Caco-2 (cell line): ENCODE measurements around the gene CDA. TPM values are rescaled to one million over a fixed set of nuclear protein-coding genes. Genes with fewer than 3 reads are reported as not detected.

ENCODE experiments used
- BruUV-seq: library from RNA; stranded (reverse); fragments of 400-500 nt; replicated peaks from 2 replicates; lab custom pipeline; 2021; lab: Mats Ljungman, UMichigan
- CTCF ChIA-PET: fragments of 300-600 bp; sonication (Branson Sonifier 250); formaldehyde crosslinking; loops from one replicate; lab custom pipeline; 2022; ENCODE audit warnings: antibody characterized with exemption; lab: Charles Lee
- POLR2A ChIA-PET: fragments of 300-600 bp; sonication (Branson Sonifier 250); formaldehyde crosslinking; loops from one replicate; lab custom pipeline; 2022; ENCODE audit warnings: antibody characterized with exemption; lab: Charles Lee
- DNase-seq, 2 experiments: peaks; one replicate each; pipeline versions ENCODE4 v3.0.0 to v3.0.0-alpha.2; 2020 to 2022
- H3K27me3 ChIP-seq: replicated peaks from 2 replicates; pipeline ENCODE4 v1.6.0; 2011; ENCODE audit warnings: low read length; ENCODE audit not compliant: control insufficient read depth, insufficient read depth
- H3K36me3 ChIP-seq: 2 replicates; pipeline ENCODE4 v1.5.1; 2011; ENCODE audit warnings: low read length; ENCODE audit not compliant: control insufficient read depth, insufficient read depth
- H3K4me1 ChIP-seq: fragments of 250-450 bp; sonication (Bioruptor Pico); 2 replicates; pipeline ENCODE4 v1.5.1; 2020; ENCODE audit warnings: mild to moderate bottlenecking
- H3K4me3 ChIP-seq: 2 replicates; pipeline ENCODE4 v1.5.1; 2011; ENCODE audit warnings: low read depth, mild to moderate bottlenecking, control low read depth, low read length
- H3K9me3 ChIP-seq: fragments of 250-450 bp; sonication (Bioruptor Pico); 2 replicates; pipeline ENCODE4 v1.5.1; 2020; ENCODE audit warnings: mild to moderate bottlenecking, moderate library complexity
- H3K27ac Mint-ChIP-seq: one replicate; pipeline ENCODE4 v1.8.0; 2022; ENCODE audit warnings: mixed read lengths; ENCODE audit not compliant: unreplicated experiment
- H3K27me3 Mint-ChIP-seq: one replicate; pipeline ENCODE4 v1.8.0; 2022; ENCODE audit warnings: mixed read lengths; ENCODE audit not compliant: insufficient read depth, unreplicated experiment
- H3K36me3 Mint-ChIP-seq: one replicate; pipeline ENCODE4 v1.8.0; 2022; ENCODE audit warnings: mild to moderate bottlenecking, mixed read lengths; ENCODE audit not compliant: insufficient read depth, unreplicated experiment
- H3K4me1 Mint-ChIP-seq: one replicate; pipeline ENCODE4 v1.8.0; 2022; ENCODE audit warnings: low read depth, mixed read lengths; ENCODE audit not compliant: unreplicated experiment
- H3K4me3 Mint-ChIP-seq: one replicate; pipeline ENCODE4 v1.8.0; 2022; ENCODE audit warnings: mild to moderate bottlenecking, moderate library complexity, mixed read lengths; ENCODE audit not compliant: unreplicated experiment
- H3K9me3 Mint-ChIP-seq: one replicate; pipeline ENCODE4 v1.8.0; 2022; ENCODE audit warnings: mixed read lengths; ENCODE audit not compliant: unreplicated experiment
- intact Hi-C: fragments of 100-400 bp; cut with micrococcal nuclease; formaldehyde crosslinking; loops from one replicate; pipeline ENCODE4 v1.10.0; 2022; ENCODE audit not compliant: unreplicated experiment
- total RNA-seq: library from RNA; stranded (reverse); gene quantifications from 2 replicates; pipeline ENCODE4 v1.2.3, GENCODE V29; 2022
- TF ChIP-seq, protein P1 (sequence below), 2 experiments: fragments of 200-600 bp in 1 of 2; IDR thresholded peaks; 1 replicate in 1 of 2; 2 replicates in 1 of 2; pipeline versions ENCODE4 v1.5.1 to v1.8.0; 2011 to 2022; ENCODE audit warnings: antibody characterized with exemption in 1 of 2, control low read depth in 1 of 2, inconsistent platforms in 1 of 2, low read depth in 1 of 2, low read length in 1 of 2, mild to moderate bottlenecking in 1 of 2, moderate library complexity in 1 of 2; ENCODE audit not compliant: insufficient read depth in 1 of 2, severe bottlenecking in 1 of 2, unreplicated experiment in 1 of 2

Gene CDA
- total RNA-seq, 1 experiment from 2014 or later = 0.95 TPM

DNA sequence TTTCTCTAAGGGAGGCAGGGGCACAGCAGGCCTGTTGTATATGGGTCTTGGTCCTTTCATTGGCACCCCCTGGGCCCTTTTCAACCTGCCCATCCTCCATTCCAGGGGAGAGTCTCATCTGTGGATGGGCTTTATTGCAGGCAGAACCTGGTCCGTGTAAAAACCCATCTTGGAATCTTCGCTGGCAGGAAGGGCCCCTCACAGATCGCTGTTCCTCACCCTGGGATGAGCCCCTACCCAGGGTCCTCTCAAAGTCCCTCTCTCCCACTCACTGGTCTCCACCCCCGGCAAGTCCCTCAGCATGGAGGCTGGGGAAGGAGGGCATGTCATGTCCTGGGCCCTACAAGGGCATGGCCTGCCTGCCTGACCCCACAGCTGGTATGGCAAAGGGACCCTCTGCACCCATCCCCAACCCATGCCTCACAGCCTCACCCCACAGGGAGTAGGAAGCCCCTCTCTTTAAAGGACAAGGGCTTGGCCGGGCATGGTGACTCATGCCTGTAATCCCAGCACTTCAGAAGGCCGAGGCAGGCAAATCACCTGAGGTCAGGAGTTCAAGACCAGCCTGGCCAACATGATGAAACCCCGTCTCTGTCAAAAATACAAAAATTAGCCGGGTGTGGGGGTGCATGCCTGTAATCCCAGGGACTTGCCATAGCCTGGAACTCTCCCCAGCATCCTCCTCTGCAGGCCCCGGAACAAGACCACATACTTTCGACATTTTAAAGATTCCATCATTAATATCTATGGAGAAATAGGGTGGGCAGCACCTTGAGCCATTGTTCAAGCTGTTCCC is 13.2 kb upstream of the CDA start:
- Histone ChIP-seq H3K4me3 (no peak overlapping the region), H3K9me3 (no peaks in the 10 kb centered on the region), H3K36me3 (no peaks in the 10 kb centered on the region), H3K27me3 (no peaks in the 10 kb centered on the region), H3K4me1 (no peaks in the 10 kb centered on the region)
- intact Hi-C loops = loop anchor here (1.0 to 2.0 kb wide), 2 partner anchors 57 to 65 kb away; partner anchors contain the start of gene PINK1
- no peaks in the 10 kb centered on the region for H3K36me3 Mint-ChIP-seq
- no peaks in the 10 kb centered on the region for H3K27me3 Mint-ChIP-seq
- no peak overlapping the region for H3K27ac Mint-ChIP-seq
- ChIA-PET POLR2A (interaction anchor here (0.6 kb wide), 1 partner anchor 63 kb away, joined by 3 read pairs; no protein-coding TSS in a partner anchor), CTCF (interaction anchor here (0.7 to 2.9 kb wide), 5 partner anchors 24 to 619 kb away, joined by 3 to 41 read pairs (median 6); partner anchors contain the start of genes FAM43B and PINK1)
- peaks cover 18% of the 10 kb centered on the region for H3K9me3 Mint-ChIP-seq
- TF ChIP-seq, protein P1, sequence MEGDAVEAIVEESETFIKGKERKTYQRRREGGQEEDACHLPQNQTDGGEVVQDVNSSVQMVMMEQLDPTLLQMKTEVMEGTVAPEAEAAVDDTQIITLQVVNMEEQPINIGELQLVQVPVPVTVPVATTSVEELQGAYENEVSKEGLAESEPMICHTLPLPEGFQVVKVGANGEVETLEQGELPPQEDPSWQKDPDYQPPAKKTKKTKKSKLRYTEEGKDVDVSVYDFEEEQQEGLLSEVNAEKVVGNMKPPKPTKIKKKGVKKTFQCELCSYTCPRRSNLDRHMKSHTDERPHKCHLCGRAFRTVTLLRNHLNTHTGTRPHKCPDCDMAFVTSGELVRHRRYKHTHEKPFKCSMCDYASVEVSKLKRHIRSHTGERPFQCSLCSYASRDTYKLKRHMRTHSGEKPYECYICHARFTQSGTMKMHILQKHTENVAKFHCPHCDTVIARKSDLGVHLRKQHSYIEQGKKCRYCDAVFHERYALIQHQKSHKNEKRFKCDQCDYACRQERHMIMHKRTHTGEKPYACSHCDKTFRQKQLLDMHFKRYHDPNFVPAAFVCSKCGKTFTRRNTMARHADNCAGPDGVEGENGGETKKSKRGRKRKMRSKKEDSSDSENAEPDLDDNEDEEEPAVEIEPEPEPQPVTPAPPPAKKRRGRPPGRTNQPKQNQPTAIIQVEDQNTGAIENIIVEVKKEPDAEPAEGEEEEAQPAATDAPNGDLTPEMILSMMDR (IDR thresholded peaks at IDR 0.05; ENCODE audit: insufficient read depth in 1 of 2, low read depth in 1 of 2, low read length in 1 of 2, severe bottlenecking in 1 of 2, unreplicated experiment in 1 of 2) = no peak
- no peak for DNase-seq
- no TSS peak for BruUV-seq
- no peak overlapping the region for H3K4me3 Mint-ChIP-seq
- no peaks in the 10 kb centered on the region for H3K4me1 Mint-ChIP-seq

DNA sequence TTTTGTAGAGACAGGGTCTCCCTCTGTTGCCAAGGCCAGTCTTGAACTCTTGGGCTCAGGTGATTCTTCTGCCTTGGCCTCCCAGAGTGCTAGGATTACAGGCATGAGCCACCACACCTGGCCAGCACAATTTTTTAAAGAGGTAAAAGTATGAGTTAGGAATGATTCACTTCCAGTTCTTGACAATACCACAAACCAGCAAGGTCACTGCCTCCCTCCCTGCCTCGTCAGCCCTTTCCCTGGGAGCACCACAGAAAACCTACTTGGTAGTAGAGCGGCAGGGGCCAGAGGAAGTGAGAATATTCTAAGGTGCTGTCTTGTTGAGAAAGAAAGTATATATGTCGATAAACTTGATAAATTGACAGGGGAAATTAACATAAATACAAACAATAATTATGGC is 10.8 kb upstream of the CDA start:
- CTCF ChIA-PET = no interaction called here

DNA sequence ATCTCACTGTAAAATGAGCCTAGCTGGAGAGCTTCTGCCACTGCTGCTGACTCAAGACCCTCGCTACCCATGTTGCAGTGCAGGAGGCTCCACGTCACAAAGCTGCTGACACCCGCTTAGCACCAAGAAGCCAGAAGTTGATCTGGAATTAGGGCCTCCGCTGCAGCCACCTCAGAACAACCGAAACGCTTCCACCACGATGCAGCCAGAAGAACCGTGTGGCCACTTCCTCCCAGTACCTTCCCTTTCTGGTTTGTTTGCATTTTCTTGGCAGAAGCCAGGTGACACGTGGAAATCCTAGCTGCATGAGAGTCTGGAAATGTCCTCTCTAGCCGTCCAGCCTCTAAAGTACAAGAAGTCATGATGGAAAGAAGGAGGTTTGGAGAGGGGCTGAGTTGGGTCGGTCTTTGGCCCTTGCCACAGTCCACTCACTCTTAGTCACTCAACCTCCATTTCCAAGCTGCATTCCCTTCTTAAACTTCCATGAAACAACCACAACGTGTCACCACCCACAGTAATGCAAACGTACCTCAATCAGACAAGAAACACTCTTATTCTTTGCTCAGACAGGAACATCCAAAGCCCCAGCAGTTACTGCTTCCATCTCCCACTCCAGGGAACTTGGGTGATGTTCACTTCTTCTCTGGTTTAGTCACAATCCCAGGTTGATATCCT is 10.0 kb upstream of the CDA start:
- H3K4me3 ChIP-seq = no peak overlapping the region
- no peaks in the 10 kb centered on the region for H3K27me3 Mint-ChIP-seq
- H3K27me3 ChIP-seq = no peaks in the 10 kb centered on the region
- no peaks in the 10 kb centered on the region for H3K9me3 Mint-ChIP-seq
- no peaks in the 10 kb centered on the region for H3K36me3 ChIP-seq
- CTCF ChIA-PET = no interaction called here
- no peak overlapping the region for H3K27ac Mint-ChIP-seq
- H3K4me3 Mint-ChIP-seq = no peak overlapping the region
- TF ChIP-seq, protein P1 (IDR thresholded peaks at IDR 0.05; ENCODE audit: insufficient read depth in 1 of 2, low read depth in 1 of 2, low read length in 1 of 2, severe bottlenecking in 1 of 2, unreplicated experiment in 1 of 2) = no peak
- BruUV-seq = no TSS peak
- no peak for DNase-seq
- no peaks in the 10 kb centered on the region for H3K9me3 ChIP-seq
- intact Hi-C loops = no loop called here
- POLR2A ChIA-PET = no interaction called here
- H3K4me1 Mint-ChIP-seq = no peaks in the 10 kb centered on the region
- no peaks in the 10 kb centered on the region for H3K4me1 ChIP-seq
- no peaks in the 10 kb centered on the region for H3K36me3 Mint-ChIP-seq

More for the DNA sequence above, 10.8 kb upstream of the CDA start:
- H3K27me3 Mint-ChIP-seq = no peaks in the 10 kb centered on the region
- Histone ChIP-seq H3K4me1 (no peaks in the 10 kb centered on the region), H3K9me3 (no peaks in the 10 kb centered on the region), H3K4me3 (no peak overlapping the region), H3K36me3 (no peaks in the 10 kb centered on the region), H3K27me3 (no peaks in the 10 kb centered on the region)
- no peak overlapping the region for H3K4me3 Mint-ChIP-seq
- POLR2A ChIA-PET = no interaction called here
- H3K36me3 Mint-ChIP-seq = no peaks in the 10 kb centered on the region
- no peak for DNase-seq
- H3K9me3 Mint-ChIP-seq = no peaks in the 10 kb centered on the region
- no peak overlapping the region for H3K27ac Mint-ChIP-seq
- intact Hi-C loops = no loop called here
- TF ChIP-seq, protein P1 (IDR thresholded peaks at IDR 0.05; ENCODE audit: insufficient read depth in 1 of 2, low read depth in 1 of 2, low read length in 1 of 2, severe bottlenecking in 1 of 2, unreplicated experiment in 1 of 2) = no peak
- BruUV-seq = no TSS peak
- H3K4me1 Mint-ChIP-seq = no peaks in the 10 kb centered on the region
